Kidney epithelial cell (primary cell): Measurements from ENCODE around the gene C2orf68. TPM values are rescaled to one million over a fixed set of nuclear protein-coding genes. Genes with fewer than 3 reads are reported as not detected.

Experiments
- DNase-seq: peaks from one replicate; pipeline ENCODE4 v3.0.0-alpha.2; 2010; ENCODE audit warnings: low read depth
- H3K27me3 ChIP-seq: 2 replicates; pipeline ENCODE4 v1.6.0; 2011; ENCODE audit warnings: low read length; ENCODE audit not compliant: control insufficient read depth, insufficient read depth
- H3K36me3 ChIP-seq: 2 replicates; pipeline ENCODE4 v1.5.1; 2011; ENCODE audit warnings: low read length; ENCODE audit not compliant: control insufficient read depth, insufficient read depth
- H3K4me3 ChIP-seq: 2 replicates; pipeline ENCODE4 v1.5.1; 2011; ENCODE audit warnings: low read depth, mild to moderate bottlenecking, control low read depth, low read length
- total RNA-seq: library from RNA; depleted of rRNA; stranded (reverse); fragments of >200 nt; gene quantifications from 2 replicates; pipeline ENCODE4 v1.2.3, GENCODE V29; 2015
- TF ChIP-seq, protein P1 (sequence below): IDR thresholded peaks from 2 replicates; pipeline ENCODE4 v1.5.1; 2011; ENCODE audit warnings: mild to moderate bottlenecking, moderate library complexity, low read length, control low read depth, inconsistent platforms; ENCODE audit not compliant: insufficient read depth, poor library complexity, severe bottlenecking

Gene C2orf68
- total RNA-seq, 1 donor from 2014 or later = 12.8 TPM

DNA sequence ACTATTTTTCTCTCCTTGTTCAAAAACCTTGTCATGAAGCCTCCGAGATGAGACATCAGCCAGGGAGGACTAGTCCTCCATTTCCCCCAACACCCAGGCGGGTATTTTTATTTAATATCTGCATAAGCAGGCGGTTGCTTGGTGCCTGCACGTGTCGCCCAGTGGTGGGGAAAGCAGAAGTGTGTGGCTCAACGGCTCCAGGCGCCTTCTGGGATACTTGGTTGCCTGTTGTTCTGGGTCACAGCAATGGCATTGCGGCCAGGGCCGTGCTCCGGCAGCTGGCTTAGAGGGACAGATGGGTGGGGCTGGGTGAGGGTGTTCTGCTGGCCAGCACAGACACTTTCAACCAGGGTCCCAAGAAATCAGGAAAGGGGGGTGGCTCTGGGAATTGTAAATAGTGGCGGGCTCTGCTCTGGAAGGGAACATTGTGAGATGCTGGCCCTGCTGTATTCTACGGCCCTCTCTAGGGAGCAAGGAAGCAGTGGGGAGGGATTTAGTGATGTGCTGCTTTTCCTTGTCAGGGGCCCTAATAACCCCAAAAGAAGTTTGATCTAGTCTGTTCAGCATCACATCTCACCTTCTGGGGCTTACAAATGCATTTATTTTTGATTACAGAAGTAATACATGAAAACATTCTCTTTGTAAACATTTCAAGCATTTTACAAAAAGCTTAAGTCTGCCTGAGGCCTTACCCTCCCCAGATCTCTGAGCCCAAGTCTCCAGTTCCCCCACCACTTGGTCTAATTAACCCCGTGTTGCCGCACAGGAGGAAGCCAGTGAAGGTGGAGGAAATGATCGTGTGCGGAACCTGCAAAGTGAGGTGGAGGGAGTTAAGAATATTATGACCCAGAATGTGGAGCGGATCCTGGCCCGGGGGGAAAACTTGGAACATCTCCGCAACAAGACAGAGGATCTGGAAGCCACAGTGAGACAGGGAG lies 33.4 kb downstream of the C2orf68 start:
- H3K36me3 ChIP-seq = no peaks in the 10 kb centered on the region

DNA sequence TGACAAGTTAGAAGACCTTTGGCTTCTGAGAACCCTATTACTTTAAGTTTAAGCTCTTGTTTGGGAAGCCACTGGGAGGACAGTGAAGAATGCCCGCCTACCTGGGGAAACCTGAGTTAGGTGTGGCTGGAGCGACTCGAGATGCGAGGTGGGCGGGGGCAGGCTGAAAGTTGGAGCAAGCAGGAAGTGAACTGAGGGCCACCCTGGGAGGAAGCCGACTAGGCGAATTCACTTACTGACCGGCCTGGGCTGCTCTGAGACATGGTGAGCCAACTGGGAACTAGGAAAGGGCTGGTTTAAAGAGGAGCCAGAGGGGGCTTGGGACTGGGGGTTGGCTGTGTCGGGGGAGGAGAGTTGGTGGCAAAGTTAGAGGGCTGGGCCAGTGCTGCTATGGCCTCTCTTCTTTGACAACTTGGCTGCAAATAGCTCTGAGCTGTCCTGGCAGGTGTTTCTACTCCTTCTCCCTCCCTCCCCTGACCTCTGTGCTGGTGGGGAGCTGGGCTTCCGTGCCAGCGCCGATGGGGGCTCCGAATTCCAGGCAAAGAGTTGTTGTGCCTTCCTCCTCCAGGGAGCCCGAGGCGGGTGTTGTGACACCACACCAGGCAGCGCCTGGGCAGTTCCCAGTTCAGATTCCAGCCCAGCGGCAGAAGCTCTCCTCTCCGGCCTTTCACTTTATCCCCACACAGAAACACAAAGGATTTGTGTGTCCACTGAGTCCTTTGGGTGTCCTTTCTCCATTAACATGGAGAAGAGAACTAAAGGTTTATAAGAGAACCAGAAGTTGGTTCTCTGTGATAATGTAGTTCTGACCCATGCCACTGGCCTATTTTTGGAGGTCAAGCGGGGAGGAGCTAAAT lies 34.3 kb downstream of the C2orf68 start, which contains the start of gene VAMP8:
VAMP8 (plus strand) TSS at position 201 of the 857 bp plus-strand sequence; CDS start at position 262, 61 bp downstream.
- no peaks in the 10 kb centered on the region for H3K27me3 ChIP-seq
- H3K4me3 ChIP-seq = peak within 1 kb of the TSS; percentile 51
- peak; percentile 16 for DNase-seq
- H3K36me3 ChIP-seq = no peaks in the 10 kb centered on the region
- TF ChIP-seq, protein P1, sequence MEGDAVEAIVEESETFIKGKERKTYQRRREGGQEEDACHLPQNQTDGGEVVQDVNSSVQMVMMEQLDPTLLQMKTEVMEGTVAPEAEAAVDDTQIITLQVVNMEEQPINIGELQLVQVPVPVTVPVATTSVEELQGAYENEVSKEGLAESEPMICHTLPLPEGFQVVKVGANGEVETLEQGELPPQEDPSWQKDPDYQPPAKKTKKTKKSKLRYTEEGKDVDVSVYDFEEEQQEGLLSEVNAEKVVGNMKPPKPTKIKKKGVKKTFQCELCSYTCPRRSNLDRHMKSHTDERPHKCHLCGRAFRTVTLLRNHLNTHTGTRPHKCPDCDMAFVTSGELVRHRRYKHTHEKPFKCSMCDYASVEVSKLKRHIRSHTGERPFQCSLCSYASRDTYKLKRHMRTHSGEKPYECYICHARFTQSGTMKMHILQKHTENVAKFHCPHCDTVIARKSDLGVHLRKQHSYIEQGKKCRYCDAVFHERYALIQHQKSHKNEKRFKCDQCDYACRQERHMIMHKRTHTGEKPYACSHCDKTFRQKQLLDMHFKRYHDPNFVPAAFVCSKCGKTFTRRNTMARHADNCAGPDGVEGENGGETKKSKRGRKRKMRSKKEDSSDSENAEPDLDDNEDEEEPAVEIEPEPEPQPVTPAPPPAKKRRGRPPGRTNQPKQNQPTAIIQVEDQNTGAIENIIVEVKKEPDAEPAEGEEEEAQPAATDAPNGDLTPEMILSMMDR = no peak

More for the DNA sequence above, 33.4 kb downstream of the C2orf68 start:
- no peaks in the 10 kb centered on the region for H3K27me3 ChIP-seq
- peak overlapping the region; percentile 51 for H3K4me3 ChIP-seq
- TF ChIP-seq, protein P1 = no peak
- DNase-seq = no peak

DNA sequence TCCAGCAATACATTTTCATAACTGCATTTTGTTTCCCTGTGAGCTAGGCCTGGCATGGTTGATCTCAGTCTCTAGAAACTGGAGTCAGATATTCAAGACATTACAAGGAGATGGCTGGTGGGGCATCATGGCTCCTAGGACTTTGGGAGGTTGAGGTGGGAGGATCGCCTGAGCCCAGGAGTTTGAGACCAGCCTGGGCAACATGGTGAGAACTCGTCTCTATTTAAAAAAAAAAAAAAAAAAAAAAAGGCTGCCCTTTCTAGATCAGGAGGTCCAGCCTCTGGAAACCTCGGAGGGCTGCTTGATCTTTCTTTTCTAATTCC lies 34.8 kb downstream of the C2orf68 start:
- no peaks in the 10 kb centered on the region for H3K36me3 ChIP-seq
- no peak for DNase-seq
- TF ChIP-seq, protein P1 = no peak
- H3K4me3 ChIP-seq = no peak overlapping the region
- no peaks in the 10 kb centered on the region for H3K27me3 ChIP-seq

DNA sequence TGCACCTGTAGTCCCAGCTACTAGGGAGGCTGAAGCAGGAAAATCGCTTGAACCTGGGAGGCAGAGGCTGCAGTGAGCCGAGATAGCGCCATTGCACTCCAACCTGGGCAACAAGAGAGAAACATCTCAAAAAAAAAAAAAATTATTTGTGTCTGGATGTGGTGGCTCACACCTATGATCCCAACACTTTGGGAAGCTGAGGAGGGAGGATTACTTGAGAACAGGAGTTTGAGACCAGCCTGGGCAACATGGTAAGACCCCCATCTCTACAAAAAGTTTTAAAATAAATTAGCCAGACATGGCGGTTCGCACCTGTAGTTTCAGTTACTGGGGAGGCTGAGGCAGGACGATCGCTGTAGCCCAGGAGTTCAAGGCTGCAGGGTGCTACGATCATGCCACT lies 36.1 kb downstream of the C2orf68 start:
- no peaks in the 10 kb centered on the region for H3K36me3 ChIP-seq
- no peak for DNase-seq
- TF ChIP-seq, protein P1 = no peak
- H3K4me3 ChIP-seq = no peak overlapping the region
- H3K27me3 ChIP-seq = peaks cover 2% of the 10 kb centered on the region

DNA sequence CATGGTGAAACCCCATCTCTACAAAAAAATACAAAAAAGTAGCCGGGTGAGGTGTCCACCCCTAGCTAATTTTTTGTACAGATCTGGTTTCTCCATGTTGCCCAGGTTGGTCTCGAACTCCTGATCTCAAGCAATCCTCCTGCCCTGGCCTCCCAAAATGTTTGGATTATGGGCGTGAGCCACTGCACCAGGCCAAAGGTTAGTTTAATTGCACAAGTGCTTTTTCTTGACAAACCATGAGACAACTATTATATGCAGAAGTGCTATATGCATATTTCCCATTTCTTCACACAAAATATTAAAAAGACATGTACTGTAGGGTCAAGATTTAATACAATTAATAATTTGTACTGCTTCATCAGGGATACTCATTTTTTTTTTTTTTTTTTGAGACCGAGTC lies 45.6 kb downstream of the C2orf68 start:
- no peaks in the 10 kb centered on the region for H3K36me3 ChIP-seq
- H3K4me3 ChIP-seq = no peak overlapping the region
- DNase-seq = no peak
- TF ChIP-seq, protein P1 = no peak
- H3K27me3 ChIP-seq = no peaks in the 10 kb centered on the region
